Measurements from ENCODE around the gene RIPPLY2.
"Not testable (repeated sequence)": the region's sequence is repeated elsewhere in the genome, so short reads cannot be mapped to it uniquely, and the experiment has no call there.

RIPPLY2 gene

DNA sequence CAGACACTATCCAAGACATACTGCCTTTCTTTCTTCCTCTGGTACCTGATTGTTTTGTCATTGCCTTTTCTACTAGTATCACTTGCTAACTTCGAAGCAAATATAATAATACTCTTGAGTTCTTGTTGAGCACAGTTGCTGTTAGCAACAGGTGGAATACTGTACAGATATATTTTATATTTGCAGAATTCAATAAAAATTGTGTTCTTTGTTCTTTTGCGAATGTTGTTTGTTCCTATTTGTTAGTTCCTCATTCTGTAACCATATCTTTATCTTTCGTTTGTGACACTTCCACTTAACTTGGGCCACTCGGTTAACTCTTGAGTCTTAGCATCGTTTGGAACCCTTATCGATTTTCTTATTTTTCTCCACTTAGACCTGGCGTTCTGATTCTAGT lies 7.2 kb downstream of the RIPPLY2 start:
- no peak for DNase-seq (ENCODE audit: low read depth in 3 of 3)

DNA sequence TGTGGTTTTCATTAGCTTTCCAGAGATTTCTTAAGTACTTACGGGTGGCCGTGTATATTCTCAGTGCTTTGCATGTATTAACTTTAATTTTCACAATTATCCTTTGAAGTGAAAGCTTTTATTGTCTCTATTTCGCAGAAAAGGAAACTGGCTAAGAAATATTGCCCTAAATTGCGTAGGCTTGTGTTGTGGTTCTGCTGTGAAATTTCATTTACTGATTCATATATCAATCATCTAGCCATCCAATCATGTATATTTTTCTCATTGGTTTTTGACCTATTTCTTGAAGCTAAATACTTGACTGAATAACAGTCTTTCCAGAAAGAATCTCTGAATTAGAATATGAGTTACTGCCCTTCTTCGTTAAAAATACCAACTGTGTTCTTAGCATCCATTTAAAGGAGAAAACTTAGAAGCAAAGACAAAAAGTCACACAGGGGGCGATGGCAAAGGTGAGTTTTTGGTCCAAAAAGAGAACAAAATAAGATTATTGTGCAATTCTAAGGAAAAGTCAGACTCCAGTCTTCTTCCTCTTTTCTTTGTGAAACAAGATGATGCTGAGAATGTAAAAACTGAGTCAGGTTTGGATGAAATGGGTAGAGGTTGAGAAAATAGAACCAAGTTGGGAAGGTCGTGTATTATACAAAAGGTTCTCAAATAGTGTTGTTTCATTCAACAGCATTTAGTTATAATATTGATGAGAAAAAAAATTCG lies 7.8 kb downstream of the RIPPLY2 start:
- DNase-seq (ENCODE audit: low read depth in 3 of 3), result no peak

DNA sequence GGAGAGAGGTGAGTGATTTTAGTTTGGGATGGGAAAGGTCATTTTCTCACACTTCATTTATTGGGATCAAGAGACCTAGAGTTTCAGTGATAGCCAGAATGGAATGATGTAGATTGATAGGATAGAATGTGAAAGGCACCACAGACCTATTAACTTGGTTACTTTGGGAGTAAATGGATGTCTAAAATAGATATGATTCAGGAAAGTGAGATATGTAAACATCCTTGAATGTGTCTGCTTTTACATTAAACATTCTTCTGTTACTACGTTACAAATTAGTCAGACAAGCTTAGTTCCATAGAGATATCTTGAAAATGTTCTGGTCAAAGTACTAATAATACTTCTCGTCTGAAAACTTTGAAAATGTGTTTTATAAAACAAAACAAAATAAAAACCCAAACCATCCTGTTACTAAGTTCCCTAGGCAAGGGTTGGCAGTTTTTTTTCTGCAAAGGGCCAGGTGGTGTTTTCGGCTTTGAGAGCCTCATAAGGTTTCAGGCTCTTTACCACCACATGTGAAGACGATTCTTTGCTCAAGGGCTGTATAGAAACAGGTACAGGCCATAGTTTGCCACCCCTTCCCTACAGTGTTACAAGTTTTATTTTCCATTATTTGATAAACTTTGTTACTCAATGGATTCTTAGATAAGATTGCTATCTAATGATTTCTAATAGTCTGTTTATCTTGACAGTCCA lies 9.8 kb downstream of the RIPPLY2 start:
- DNase-seq (ENCODE audit: low read depth in 3 of 3), result no peak

GRCh38 chr6:83867043-83867442 lies 13.9 kb downstream of the RIPPLY2 start:
- no peak for DNase-seq (ENCODE audit: low read depth in 3 of 3)

DNA sequence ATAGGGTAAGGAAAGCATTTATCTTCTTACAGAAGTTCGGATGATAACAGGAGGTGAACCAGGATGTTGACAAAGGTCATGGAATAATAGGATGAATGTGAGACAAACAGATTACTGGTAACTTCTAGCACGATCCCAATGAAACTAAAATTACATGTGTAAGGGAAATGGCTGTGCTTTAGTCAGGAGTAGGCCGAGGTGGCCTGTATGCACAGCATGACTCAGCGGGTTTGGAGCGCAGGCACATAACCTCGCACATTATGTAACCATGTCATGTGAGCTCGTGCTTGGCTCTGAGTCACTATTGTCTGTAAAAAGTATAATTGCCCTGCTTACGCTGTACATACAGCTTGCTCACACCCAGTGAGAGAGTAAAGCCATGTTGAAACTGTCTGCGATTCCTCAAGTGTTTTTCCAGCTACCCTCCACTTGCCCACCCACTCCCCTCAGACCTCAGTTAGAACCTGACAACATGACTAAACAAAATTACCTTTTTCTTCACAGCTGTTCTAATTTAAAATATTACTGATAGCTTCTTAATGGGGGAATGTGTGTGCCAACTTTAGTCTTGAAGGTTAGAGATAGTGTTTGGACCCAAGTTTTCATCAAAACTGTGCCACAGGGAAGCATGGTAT lies 14.5 kb downstream of the RIPPLY2 start:
- DNase-seq (ENCODE audit: low read depth in 3 of 3), result no peak

DNA sequence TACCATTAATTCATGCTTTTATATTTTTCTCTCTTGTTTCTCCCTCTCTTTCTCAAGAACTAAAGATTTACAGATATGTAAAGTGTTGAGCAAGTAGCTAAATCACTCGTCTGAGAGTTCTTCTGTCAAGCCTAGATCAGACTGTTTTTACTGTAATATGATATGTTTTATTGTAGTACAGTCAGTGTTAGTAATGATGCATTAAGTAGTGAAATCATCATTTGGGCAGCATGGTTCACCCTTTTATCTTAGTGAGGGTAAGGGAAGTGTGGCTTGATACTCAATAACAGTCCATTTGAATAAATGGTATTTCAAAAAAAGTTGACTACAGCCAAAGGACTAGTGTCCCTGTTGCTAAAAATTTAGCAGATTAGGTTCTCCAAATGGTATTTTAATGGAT lies 15.5 kb downstream of the RIPPLY2 start:
- no peak for DNase-seq (ENCODE audit: low read depth in 3 of 3)

DNA sequence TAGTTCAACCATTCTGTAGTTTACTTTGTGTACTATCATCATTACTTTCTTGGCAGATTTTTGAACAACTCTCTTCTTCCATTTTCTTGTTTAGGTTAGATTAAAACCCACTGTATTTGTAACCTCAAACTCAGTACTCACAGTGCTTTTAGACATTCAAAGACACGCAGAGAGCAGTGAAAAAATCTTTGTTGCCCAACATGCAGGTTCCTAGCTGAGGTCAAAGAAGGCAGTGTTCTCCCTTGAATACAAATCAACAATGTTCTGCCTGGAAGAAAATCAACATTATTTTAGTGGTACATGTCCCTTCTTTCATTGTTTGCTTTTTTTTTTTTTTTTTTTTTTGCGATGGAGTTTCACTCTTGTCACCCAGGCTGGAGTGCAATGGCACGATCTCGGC lies 17.5 kb downstream of the RIPPLY2 start:
- no peak for DNase-seq (ENCODE audit: low read depth in 3 of 3)

- DNase-seq (ENCODE audit: low read depth in 3 of 3), result no peak
Observed at GRCh38 chr6:83872386-83873118, 19.4 kb downstream of the RIPPLY2 start.

DNA sequence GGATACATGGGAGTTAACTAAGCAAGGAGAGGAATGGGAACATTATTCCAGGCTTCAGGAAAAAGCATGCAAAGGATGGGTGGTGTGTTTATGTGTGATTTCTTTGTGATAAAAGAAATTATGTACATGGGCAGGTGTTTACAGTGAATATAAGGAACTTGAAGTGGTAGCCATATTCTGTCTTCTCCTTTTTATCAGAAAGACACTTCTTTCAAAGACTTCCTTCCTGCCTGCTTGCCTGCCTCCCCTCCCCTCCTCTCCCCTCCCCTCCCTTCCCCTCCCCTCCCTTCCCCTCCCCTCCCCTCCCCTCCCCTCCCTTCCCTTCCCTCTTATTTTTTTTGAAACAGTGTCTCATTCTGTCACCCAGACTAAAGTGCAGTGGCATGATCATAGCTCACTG lies 20.7 kb downstream of the RIPPLY2 start:
- DNase-seq (ENCODE audit: low read depth in 3 of 3), result no peak

DNA sequence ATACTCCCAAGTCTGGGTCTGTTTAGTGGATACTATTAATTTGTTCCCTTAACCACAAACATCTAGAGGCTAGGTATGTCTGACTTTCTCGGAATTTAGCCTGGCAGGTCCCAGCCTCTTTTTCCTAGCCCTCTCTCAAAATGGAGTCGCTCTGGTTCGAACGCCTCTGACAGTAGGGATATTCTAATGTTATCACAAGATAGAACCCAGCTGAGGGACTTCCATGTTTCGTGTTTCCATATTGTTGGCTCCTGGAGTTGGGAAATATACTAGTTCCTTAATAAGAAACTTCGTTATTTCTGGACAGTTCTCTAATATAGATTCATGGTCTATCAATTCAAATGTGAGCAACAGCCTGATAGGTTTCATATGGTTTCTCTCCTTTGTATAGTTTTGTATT lies 22.7 kb downstream of the RIPPLY2 start:
- no peak for DNase-seq (ENCODE audit: low read depth in 3 of 3)

DNA sequence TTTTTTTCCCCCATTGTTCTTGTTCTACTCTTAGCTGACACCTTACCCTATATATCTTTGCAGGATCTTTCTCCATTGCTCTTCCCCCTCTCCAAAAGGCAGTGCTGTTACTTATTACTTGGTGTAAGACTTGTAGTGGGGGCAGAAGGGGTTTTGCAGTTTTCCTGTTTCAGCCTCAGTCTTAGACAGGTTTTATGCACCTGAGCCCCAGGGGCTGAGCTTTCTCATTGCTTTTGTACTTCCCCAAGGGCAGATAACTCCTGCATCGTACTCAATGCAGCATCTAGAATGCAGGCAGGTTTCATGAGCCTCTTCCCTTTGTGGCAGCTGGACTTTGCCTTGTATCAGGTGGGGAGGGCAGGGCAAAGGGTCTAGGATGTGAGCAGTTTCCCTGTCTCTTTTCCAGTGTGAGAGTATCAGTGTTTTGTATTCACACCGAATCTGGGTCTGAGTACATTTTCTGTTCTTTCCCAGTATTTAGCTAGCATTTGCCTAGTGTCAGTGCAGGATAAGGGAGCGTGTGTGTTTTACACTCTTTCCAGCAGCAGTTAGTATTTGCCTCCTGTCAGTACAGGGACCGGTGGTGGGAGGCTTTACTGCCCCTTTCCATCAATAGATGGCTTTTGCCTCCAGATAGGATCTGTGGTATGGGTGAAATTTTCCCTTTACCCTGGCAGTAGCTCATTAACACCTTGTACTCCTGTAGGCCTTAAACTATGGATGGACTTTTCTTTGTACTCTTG lies 25.9 kb downstream of the RIPPLY2 start:
- no peak for DNase-seq (ENCODE audit: low read depth in 3 of 3)

- no peak for DNase-seq (ENCODE audit: low read depth in 3 of 3)
Observed at GRCh38 chr6:83879746-83880145, 26.6 kb downstream of the RIPPLY2 start.

GRCh38 chr6:83883240-83883639 lies 30.1 kb downstream of the RIPPLY2 start:
- no peak for DNase-seq (ENCODE audit: low read depth in 3 of 3)

DNA sequence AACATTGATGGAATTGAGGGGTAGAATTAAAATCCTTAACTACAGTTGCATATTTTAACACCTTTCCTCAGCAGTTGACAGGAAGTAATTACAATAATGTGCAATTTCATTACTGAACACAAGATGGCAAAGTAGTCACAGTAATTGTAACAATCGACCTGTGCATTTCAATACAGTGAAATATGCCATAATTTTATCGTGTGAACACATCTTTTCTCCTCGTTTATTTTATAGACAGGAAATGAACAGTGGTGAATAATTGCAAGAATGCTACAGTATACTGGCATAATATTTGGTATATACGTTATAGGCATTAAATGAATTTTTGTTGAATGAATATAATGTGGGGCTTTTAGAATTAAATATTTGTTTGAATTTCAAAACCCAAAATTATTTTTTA lies 31.4 kb downstream of the RIPPLY2 start:
- DNase-seq (ENCODE audit: low read depth in 3 of 3), result no peak

DNA sequence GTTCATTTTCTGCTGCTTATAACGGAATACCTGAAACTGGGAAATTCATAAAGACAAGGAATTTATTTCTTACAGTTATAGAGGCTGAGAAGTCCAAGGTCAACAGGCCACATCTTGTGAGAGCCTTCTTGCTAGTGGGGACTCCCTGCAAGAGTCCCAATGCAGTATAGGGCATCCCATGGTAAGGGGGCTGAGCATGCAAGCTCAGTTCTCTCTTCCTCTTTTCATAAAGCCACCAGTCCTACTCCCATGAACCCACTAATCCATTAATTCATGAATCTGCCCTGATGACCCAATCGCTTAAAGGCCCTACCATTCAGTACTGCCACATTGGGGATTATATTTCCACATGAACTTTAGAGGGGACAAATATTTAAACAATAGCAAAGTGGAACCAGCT lies 32.8 kb downstream of the RIPPLY2 start:
- DNase-seq (ENCODE audit: low read depth in 3 of 3), result no peak

DNA sequence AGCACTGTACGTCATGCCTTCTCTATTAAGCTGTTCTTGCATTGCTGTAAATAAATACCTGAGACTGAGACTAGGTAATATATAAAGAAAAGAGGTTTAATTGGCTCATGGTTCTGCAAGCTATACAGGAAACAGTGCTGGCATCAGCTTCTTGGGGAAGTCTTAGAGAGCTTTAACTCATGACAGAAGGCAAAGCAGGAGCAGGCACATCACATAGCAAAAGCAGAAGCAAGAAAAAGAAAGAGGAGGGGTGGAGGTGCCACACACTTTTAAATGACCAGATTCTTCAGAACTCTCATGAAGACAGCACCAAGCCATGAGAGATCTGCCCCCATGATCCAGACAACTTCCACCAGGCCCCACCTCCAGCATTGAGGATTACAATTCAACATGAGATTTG lies 36.5 kb downstream of the RIPPLY2 start:
- DNase-seq (ENCODE audit: low read depth in 3 of 3), result no peak

- DNase-seq (ENCODE audit: low read depth in 3 of 3), result no peak
Observed at GRCh38 chr6:83890520-83890919, 37.4 kb downstream of the RIPPLY2 start.

- DNase-seq (ENCODE audit: low read depth in 3 of 3), result no peak
Observed at GRCh38 chr6:83891586-83891985, 38.4 kb downstream of the RIPPLY2 start.

- no peak for DNase-seq (ENCODE audit: low read depth in 3 of 3)
Observed at GRCh38 chr6:83893024-83893423, 39.9 kb downstream of the RIPPLY2 start.

DNA sequence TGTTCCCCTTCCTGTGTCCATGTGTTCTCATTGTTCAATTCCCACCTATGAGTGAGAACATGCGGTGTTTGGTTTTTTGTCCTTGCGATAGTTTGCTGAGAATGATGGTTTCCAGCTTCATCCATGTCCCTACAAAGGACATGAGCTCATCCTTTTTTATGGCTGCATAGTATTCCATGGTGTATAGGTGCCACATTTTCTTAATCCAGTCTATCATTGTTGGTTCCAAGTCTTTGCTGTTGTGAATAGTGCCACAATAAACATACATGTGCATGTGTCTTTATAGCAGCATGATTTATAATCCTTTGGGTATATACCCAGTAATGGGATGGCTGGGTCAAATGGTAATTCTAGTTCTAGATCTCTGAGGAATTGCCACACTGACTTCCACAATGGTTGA lies 43.9 kb downstream of the RIPPLY2 start:
- not testable (repeated sequence) for DNase-seq (ENCODE audit: low read depth in 3 of 3)

DNA sequence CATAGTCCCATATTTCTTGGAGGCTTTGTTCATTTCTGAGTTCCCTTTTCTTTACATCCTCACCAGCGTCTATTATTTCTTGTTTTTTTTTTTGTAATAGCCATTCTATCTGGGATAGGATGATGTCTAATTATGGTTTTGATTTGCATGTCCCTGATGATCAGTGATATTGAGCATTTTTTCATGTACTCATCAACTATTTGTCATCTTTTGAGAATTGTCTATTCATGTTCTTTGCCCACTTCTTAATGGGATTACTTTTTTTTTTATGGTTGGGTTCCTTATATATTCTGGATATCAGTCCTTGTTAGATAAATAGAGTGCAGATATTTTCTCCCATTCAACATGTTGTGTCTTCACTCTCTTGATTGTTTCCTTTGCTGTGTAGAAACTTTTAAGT lies 48.5 kb downstream of the RIPPLY2 start:
- no peak for DNase-seq (ENCODE audit: low read depth in 3 of 3)

DNA sequence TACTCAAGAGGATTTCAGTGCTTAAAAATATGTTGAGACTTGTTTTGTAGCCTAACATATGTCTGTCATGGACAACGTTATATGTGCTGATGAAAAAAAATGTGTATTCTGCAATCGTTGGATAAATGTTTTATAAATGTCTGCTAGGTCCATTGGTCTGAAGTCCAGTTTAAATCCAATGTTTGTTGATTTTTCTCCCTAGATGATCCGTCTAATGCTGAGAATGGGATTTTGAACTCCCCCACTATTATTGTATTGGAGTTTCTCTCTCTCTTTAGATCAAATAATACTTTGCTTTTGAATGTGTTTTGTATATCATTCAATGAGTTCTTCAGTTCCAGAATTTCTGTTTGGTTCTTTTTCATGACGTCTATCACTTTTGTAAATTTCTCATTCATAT lies 51.2 kb downstream of the RIPPLY2 start:
- DNase-seq (ENCODE audit: low read depth in 3 of 3), result no peak

Data from stimulated activated CD4-positive, alpha-beta T cell treated with anti-CD3 and anti-CD28 coated beads, TNF-alpha, amount 100 ng/mL, for 48 hours (primary cell).